Measurements from ENCODE around the gene C6orf132.

DNA sequence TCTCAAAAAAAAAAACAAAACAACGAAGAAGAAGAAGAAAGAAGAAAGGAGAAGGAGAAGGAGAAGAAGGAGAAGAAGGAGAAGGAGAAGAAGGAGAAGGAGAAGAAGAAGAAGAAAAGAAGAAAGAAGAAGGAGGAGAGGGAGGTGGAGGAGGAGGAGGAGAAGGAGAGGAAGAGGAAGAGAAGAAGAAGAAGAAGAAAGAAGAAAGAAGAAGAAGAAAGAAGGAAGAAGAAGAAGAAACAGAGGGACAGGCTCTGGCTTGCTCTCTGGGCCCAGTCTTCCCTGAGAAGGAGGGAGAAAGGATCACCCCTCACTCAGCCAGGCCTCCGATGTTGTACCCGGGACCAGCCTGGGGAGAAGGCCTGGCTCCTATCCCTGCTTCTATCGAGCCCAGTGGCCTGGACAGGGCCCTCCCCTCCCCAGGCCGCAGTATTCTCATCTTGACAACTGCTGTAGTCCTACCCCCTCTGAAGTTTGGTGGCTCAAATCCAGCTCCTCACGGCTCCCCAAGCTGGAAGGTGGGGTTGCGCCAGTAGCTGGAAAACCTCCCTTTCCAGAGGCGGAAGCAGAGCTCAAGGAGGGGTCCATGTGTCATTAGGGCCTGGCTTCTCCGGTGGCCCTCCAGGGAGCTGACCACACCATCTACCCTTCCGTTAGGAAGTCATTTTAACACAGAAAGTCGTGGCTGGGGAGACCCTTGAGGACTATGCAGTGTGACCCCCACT is 18.9 kb downstream of the C6orf132 start:
- TF ChIP-seq, protein P1, sequence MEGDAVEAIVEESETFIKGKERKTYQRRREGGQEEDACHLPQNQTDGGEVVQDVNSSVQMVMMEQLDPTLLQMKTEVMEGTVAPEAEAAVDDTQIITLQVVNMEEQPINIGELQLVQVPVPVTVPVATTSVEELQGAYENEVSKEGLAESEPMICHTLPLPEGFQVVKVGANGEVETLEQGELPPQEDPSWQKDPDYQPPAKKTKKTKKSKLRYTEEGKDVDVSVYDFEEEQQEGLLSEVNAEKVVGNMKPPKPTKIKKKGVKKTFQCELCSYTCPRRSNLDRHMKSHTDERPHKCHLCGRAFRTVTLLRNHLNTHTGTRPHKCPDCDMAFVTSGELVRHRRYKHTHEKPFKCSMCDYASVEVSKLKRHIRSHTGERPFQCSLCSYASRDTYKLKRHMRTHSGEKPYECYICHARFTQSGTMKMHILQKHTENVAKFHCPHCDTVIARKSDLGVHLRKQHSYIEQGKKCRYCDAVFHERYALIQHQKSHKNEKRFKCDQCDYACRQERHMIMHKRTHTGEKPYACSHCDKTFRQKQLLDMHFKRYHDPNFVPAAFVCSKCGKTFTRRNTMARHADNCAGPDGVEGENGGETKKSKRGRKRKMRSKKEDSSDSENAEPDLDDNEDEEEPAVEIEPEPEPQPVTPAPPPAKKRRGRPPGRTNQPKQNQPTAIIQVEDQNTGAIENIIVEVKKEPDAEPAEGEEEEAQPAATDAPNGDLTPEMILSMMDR (IDR thresholded peaks at IDR 0.05) = no peak
- TF ChIP-seq POLR2A (IDR thresholded peaks at IDR 0.05) = no peak

Data from suprapubic skin (tissue), 3 donors.